Stimulated activated CD8-positive, alpha-beta memory T cell treated with anti-CD3 and anti-CD28 coated beads, Interleukin-7, amount 100 ng/mL, for 24 hours (primary cell): ENCODE measurements around the gene SEPTIN5.
"Not testable (repeated sequence)": the region's sequence is repeated elsewhere in the genome, so short reads cannot be mapped to it uniquely, and the experiment has no call there.

Experiments used
- DNase-seq: peaks from one replicate; pipeline ENCODE4 v3.0.0-alpha.2; 2020; ENCODE audit warnings: low read depth

The SEPTIN5 gene

DNA sequence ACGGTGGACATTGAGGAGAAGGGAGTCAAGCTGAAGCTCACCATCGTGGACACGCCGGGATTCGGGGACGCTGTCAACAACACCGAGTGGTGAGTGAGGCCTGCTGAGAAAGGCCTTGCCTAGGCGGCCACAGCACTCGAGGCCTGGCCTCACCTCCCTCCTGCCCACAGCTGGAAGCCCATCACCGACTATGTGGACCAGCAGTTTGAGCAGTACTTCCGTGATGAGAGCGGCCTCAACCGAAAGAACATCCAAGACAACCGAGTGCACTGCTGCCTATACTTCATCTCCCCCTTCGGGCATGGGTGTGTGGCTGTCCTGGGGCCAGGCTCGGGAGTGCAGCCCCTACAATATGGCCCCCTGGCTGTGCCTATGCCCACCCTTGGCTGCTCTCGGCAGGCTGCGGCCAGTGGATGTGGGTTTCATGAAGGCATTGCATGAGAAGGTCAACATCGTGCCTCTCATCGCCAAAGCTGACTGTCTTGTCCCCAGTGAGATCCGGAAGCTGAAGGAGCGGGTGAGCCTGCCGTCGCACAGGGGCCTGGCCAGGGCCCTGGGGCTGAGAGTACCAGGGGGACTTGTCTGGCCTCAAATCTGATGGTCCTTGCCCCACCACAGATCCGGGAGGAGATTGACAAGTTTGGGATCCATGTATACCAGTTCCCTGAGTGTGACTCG, 6.0 kb downstream of the SEPTIN5 start:
- no peak for DNase-seq

DNA sequence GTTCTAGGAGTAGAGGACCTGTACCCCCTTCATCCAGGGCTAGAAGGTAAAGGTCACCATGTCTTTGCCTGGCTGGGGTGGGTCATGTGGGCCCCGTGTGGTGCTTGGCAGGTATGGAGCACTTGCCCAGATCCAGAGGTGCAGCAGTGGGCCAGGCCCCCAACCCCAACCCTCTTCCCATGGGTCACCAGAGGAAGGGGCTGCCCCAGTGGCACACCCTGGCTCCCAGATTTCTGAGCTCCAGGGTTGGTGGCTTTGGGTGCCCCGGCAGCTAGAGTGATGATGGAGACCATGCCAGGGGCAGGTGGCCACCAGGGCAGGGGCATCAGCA, 6.7 kb downstream of the SEPTIN5 start:
- DNase-seq = no peak

DNA sequence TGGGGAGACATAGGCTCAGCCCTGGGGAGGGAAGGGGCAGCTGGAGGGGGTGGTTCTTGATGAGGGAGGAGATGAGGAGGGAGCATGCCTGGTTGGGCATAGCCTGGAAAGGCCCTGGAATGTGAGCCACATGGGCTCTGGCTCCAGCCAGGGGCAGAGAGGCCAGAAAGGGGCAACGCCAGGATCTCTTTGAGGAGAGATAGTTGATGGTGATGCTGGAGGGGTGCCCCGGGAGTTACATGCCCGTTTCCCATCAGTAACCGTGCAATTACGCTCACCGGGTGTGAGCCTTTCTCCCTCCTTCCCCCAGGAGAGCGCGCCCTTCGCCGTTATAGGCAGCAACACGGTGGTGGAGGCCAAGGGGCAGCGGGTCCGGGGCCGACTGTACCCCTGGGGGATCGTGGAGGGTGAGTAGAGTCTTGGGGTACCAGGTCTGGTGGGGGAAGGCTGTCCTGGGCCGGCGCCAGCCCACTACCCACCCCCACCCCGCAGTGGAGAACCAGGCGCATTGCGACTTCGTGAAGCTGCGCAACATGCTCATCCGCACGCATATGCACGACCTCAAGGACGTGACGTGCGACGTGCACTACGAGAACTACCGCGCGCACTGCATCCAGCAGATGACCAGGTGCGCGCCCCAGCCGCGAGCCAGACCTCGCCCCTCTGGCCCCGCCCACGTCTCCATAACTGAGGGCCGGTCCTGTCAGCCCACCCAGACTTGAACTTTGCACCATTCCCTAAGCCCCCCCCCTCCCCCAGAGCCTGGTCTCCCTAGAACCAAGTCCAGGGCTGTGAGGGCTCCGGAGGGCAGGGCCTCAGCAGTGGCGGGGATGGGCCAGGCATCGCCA, 7.3 kb downstream of the SEPTIN5 start:
- no peak for DNase-seq

DNA sequence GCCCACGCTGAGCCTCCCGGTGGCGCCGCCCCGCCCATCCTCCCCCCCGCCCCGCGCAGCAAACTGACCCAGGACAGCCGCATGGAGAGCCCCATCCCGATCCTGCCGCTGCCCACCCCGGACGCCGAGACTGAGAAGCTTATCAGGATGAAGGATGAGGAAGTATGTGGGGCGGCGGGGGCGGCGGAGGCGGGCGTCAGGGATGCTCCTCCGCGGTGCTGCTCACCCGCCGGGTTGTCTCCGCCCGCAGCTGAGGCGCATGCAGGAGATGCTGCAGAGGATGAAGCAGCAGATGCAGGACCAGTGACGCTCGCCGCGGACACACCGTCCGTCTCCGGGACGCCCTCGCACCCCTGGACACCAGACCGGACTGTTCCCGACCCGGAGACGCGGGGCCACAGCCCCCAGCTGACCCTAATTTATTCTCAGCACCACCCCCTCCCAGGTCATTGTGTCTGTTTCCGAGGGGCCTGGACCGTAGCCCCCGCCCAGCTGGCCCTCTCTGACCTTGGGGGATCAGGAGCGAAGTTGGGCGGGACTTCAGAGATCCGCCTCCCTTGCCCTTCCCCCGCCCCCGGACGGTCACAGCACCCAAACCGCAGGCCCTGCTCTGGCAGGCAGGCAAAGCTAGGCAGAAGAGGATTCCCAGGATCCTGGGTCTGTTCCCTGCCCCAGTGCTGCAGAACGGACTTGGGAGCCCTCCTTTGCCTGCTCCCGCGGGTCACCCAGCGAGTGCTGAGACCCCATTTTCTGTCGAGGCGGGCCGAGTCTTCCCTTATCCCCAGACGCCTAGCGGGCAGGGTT, 8.1 kb downstream of the SEPTIN5 start:
- no peak for DNase-seq

DNA sequence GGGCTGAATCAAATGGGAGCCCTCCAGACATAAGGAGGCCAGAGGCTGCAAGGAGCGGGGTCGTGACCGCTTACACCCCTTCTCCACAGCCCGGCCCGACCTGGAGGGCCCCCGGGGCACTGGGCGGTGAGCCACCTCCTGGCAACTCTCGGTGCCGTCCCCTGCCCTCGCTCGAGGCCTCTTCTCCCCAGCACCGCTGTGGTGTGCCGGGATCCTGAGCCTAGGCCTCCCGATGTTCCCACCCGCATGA, 8.6 kb downstream of the SEPTIN5 start:
- no peak for DNase-seq

DNA sequence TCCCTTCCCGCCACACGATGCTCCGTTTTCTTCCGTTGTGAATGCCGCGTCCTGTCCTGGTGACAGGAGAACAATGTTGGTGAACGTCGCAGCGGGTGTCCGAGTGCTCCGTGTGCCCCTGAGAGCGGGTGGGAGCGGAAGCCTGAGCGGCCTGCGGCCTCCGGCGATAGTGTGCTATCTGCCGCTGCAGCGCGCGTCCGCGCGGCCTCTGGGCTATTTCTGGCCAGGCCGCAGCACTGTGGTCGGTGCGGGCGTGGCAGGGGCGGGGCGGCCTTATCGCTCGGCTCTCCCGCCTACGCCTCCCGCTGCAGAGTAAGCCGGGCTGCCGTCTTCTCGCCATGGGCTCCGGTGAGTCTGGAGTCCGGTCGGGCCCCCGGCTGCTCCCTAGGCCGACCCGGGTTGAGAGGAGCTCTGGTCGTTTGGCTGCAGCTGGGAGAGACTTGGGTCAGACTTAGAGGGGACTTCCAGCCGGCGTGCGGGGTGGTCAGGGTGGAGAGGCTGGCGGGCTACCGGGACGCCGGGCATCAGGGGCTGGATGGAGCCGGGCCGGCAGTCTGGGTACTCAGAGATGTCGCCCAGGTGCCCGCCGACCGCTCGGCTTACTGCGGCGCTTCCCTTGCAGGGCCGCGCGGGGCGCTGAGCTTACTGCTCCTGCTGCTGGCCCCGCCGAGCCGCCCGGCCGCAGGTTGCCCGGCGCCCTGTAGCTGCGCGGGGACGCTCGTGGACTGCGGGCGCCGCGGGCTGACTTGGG, 9.1 kb downstream of the SEPTIN5 start, which contains the start of gene GP1BB:
GP1BB (plus strand) TSS at position 308 of the 751 bp plus-strand sequence; CDS start at position 339, 31 bp downstream.
- DNase-seq = no peak

DNA sequence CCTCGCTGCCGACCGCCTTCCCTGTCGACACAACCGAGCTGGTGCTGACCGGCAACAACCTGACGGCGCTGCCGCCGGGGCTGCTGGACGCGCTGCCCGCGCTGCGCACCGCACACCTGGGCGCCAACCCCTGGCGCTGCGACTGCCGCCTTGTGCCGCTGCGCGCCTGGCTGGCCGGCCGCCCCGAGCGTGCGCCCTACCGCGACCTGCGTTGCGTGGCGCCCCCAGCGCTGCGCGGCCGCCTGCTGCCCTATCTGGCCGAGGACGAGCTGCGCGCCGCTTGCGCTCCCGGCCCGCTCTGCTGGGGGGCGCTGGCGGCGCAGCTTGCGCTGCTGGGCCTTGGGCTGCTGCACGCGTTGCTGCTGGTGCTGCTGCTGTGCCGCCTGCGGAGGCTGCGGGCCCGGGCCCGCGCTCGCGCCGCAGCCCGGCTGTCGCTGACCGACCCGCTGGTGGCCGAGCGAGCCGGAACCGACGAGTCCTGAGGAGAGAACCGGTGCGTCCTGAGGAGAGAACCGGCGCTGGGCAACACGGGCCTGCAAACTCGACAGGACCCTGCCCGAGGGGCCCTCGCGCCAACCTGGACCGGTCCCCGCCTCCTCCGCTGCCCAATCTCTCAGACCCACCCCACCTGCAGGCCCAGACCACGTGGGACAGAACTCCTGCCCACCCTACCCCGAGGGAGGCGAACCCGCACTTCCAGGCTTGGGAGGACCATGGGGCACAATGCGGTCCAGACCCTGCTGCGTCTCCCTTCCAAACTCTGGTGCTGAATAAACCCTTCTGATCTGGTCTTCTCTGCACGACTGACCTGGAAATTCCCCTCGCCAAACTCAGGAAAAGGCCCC, 9.9 kb downstream of the SEPTIN5 start:
- DNase-seq = no peak

DNA sequence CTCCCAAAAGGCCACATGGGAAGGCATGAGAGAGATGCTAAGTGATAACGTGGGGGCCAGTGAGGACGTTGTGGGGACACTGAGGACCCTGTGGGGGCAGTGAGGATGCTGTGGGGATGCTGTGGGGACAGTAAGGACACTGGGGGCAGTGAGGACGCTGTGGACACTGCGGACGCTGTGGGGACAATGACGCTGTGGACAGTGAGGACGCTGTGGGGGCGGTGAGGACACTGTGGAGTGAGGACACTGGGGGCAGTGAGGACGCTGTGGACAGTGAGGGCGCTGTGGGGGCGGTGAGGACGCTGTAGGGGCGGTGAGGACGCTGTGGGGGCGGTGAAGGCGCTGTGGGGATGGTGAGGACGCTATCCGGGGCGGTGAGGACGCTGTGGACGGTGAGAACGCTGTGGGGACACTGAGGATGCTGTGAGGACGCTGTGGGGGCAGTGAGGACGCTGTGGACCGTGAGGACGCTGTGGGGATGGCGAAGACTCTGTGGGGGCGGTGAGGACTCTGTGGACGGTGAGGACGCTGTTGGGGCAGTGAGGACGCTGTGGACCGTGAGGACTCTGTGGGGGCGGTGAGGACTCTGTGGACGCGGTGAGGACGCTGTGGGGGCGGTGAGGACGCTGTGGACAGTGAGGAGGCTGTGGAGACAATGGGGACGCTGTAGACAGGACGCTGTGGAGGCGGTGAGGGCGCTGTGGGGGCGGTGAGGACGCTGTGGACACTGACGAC, 10.8 kb downstream of the SEPTIN5 start:
- no peak for DNase-seq

DNA sequence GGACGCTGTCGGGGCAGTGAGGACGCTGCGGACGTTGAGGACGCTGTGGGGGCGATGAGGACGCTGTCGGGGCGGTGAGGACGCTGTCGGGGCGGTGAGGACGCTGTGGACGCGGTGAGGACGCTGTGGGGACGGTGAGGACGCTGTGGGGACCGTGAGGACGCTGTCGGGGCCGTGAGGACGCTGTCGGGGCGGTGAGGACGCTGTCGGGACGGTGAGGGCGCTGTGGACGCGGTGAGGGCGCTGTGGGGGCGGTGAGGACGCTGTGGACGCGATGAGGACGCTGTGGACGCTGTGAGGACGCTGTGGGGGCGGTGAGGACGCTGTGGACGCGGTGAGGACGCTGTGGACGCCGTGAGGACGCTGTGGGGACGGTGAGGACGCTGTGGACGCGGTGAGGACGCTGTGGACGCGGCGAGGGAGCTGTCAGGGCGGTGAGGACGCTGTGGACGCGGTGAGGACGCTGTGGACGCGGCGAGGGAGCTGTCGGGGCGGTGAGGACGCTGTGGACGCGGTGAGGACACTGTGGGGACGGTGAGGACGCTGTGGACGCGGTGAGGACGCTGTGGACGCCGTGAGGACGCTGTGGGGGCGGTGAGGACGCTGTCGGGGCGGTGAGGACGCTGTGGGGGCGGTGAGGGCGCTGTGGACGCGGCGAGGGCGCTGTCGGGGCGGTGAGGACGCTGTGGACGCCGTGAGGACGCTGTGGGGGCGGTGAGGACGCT, 11.9 kb downstream of the SEPTIN5 start:
- DNase-seq = not testable (repeated sequence)

DNA sequence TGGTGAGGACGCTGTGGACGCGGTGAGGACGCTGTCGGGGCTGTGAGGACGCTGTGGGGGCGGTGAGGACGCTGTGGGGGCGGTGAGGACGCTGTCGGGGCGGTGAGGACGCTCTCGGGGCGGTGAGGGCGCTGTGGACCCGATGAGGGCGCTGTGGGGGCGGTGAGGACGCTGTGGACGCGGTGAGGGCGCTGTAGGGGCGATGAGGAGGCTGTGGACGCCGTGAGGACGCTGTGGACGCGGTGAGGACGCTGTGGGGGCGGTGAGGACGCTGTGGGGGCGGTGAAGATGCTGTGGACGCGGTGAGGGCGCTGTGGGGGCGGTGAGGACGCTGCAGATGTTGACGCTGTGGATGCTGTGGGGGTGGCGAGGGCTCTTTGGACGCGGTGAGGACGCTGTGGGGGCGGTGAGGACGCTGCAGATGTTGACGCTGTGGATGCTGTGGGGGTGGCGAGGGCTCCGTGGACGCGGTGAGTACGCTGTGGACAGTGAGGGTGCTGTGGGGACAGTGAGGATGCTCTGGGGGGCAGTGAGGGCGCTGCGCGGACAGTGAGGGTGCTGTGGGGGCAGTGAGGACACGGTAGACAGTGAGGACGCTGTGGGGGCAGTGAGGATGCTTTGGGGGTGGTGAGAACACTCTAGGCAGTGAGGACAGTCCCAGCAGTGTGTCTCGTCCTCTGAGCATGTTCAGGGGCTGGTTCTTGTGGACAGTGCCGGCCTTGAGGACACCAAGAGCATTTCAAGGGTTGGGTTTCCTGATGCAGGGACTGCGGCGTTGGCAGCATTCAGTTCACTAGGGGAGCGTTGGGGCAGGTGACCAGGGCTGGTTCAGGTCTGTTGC, 13.2 kb downstream of the SEPTIN5 start:
- DNase-seq = no peak

DNA sequence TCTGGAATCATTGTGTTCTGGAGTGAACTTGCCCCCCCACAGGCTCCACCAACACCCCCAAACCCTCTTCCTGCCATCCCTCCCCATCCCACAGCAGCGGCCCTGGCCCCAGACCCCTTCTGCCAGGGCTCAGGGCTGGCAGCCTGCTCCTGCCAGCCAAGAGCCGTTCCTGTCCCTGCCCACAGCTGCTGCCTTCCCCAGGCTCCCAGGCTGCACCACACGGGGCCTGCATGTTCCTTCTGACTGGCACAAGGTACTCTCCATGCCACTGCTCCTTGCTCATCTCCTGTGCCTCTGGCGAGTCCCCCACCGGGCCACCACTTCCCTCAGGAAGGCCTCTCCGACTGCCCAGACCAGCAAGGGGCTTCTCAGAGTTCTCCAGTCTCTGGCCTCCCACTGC, 14.0 kb downstream of the SEPTIN5 start:
- DNase-seq = no peak

DNA sequence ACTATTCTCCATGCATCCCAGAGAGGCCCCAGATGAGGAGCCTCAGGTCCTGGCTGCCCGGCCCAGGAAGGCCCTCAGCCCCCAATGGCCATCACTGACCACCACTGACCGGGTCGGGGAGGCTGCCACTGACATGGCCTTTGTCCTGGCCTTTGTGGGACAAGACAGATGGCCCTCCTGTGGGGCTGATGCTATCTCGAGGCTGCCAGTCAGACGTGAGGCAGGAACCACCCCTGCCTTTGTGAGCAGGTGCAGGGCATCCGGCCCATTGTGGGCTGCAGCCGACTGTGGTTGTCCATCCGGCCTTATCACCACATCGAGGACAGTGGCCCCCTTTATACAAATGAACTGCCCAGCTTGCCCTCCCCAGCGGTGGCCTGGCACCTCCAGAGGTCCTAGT, 14.5 kb downstream of the SEPTIN5 start:
- no peak for DNase-seq

DNA sequence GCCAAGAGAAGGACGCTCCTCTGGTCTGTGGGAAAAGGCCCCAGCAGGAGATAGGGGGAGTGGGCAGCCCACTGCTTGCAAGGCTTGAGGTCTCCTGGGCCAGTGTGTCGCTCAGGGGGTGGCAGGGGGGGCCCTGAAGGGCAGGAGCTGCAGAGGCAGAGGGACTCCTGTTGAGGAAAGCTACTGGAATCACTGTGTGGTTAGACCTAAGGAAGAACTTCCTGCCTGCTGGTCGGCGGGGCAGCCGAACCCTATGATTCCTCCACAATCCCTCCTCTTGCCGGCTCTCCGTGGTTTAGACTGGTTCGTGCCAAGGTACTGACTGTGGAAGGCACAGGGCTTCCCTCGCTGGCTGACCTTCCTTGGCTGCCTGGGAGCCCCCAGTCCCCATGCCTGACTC, 15.2 kb downstream of the SEPTIN5 start:
- DNase-seq = no peak

DNA sequence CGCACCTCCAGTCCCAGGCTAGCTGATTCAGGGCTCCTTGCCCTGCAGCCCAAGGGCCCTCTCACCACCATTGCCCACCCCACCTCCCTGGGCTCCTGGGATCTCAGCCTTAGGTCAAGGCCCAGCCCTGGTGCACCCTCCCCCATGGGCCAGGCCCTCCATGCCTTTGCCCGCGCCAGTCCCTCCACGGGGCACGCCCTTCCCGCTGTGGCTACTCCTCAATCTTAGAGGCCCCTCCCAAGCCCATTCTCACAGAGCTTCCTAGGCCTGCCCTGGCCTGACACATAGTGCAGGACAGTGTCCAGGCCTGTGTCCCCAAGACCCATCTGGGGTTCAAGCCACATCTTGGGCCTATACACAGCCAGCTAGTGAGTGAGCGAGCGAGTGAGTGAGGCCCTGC, 15.9 kb downstream of the SEPTIN5 start:
- DNase-seq = no peak

DNA sequence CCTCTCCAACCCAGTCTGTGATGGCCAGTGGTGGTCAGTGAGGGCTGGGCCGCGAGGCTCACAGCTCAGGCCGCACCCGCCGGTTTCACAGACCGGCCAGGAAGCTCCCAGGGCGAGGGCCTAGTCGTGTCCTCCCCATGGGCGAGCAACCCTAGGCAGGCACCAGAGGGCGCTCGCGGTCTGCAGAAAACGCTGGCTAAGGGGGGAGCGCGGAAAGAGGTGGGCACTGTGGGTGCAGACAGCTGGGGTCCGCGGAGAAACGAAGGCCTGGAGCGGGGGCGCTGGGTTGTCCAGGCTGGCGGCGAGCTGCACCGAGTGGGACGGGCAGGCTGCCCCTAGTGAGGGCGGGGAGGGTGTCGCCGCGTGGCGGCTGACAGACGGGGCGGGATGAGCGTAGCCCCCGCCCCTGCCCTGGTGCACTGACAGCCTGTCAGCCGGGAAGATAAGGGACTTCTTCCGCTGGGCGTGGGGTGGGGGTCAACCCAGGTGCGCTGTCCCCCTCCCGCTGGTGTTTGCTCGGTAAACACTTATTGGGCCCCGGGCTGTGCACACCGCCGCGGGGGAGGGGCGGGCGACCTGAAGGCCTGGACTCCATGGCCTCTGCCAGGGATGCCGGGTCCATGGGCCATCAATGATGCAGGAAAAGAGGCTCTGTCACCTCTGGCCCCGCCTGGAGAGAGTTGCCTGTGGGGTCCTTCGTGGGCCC, 16.5 kb downstream of the SEPTIN5 start:
- peak; percentile 78 for DNase-seq

DNA sequence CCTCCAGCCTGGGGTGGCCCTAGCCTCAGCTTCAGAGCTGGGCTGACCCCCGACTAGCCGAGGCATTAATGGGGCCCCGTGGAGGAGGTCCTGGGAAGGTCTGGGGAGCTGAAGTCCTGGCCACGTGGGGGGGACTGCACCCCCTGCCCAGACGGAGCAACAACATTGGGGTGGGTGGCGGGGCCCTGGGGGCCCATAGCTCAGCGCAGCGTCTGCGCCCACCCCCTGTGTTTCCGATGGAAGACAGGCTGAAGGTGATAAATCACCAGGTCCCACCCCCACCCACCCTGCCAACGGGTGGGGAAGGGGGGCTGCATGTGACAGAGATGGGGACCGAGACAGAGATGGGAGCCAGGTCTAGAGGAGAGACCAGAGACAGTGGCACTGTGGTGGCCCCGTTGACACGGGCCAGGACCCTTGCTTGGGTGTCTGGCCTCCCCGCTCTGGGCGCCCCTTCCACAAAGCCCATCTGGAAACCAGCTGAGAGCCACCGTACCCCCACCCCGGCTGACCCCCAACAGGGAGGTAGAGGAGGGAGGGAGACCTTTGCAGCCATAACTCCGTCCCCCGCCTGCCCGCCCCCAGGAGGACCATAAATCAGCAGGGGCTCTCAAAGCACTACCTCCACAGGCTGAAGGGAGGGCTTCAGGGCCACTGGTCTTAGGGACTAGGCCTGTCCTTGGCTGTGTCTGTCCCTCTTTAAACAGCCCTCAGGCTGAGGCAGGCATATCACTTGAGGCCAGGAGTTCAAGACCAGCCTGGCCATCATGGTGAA, 17.2 kb downstream of the SEPTIN5 start:
- DNase-seq = no peak

DNA sequence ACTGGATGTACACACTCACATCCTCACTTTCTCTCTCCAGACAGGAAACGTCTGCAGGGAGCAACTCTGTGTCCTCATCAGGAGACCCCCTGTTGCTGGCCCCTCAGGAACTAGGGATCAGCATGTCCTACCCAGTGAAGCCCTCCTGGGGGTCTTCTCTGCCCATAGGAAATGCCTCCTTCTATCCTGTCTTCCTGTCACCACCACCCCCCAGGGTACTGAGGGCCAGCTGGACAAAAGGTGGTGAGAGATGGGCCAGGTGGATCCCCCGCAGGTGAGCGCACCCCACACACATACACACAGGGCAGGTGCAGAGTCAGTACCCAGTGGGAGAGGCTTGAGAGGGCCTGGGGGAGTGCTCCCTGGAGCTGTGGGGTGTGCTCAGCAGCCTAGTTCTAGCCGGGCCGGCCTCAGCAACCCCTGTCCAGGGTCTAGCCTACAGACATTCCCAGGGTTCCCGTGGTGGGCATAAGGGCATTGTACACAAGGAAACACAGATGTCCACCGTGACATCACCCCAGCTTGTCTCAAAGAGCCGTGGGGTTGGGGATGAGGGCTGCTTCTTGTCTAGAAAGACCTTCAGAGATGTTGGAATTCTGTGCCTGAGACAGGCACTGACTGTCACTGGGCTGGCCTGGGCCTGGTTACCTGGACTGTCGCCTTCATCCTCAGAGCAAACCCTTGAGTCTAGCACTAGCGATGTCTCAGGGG, 18.3 kb downstream of the SEPTIN5 start:
- no peak for DNase-seq
